Measurements from ENCODE around the gene GPR108. TPM values are rescaled to one million over a fixed set of nuclear protein-coding genes. Genes with fewer than 3 reads are reported as not detected.

GPR108 gene
- total RNA-seq, 1 donor from 2014 or later = 36.8 TPM

Other genes starting within 250 kb of the GPR108 start
- not detected for gene TUBB4A, start 235.3 kb downstream of the GPR108 start, total RNA-seq (ENCODE audit: insufficient read depth, low replicate concordance)
- gene TNFSF9, start 206.6 kb downstream of the GPR108 start, total RNA-seq (ENCODE audit: insufficient read depth, low replicate concordance) = not detected
- gene CD70, start 146.4 kb downstream of the GPR108 start, total RNA-seq (ENCODE audit: insufficient read depth, low replicate concordance) = not detected
- gene TNFSF14, start 67.4 kb downstream of the GPR108 start, total RNA-seq (ENCODE audit: insufficient read depth, low replicate concordance) = 0.72 TPM
- 48.4 TPM for gene C3, start 16.9 kb downstream of the GPR108 start, total RNA-seq (ENCODE audit: insufficient read depth, low replicate concordance)
- gene TRIP10, start 2.1 kb upstream of the GPR108 start, total RNA-seq (ENCODE audit: insufficient read depth, low replicate concordance) = 79.2 TPM
- 6.3 TPM for gene SH2D3A, start 29.9 kb upstream of the GPR108 start, total RNA-seq (ENCODE audit: insufficient read depth, low replicate concordance)
- gene VAV1, start 35.1 kb upstream of the GPR108 start, total RNA-seq (ENCODE audit: insufficient read depth, low replicate concordance) = 8.2 TPM
- gene ADGRE1, start 150.0 kb upstream of the GPR108 start, total RNA-seq (ENCODE audit: insufficient read depth, low replicate concordance) = 13.2 TPM

Measured in umbilical cord (tissue), 1 donor.